Activated CD4-positive, alpha-beta memory T cell treated with anti-CD3 and anti-CD28 coated beads, Interleukin-2, amount 10 ng/mL, durations not matched to agents 7 days and 5 days (primary cell): ENCODE measurements around the gene ARHGEF19. TPM values are rescaled to one million over a fixed set of nuclear protein-coding genes. Genes with fewer than 3 reads are reported as not detected.

ENCODE experiments used
- CTCF ChIA-PET: fragments of 350-600 bp; sonication (Branson Sonifier 250); formaldehyde crosslinking; loops from one replicate; lab custom pipeline; 2021; ENCODE audit warnings: antibody characterized with exemption, inconsistent platforms; lab: Charles Lee
- POLR2A ChIA-PET: fragments of 350-600 bp; sonication (Branson Sonifier 250); formaldehyde crosslinking; loops from one replicate; lab custom pipeline; 2021; ENCODE audit warnings: antibody characterized with exemption; lab: Charles Lee
- DNase-seq: peaks from one replicate; pipeline ENCODE4 v3.0.0-alpha.2; 2020
- H3K27ac Mint-ChIP-seq: one replicate; pipeline ENCODE4 v1.8.0; 2021; ENCODE audit warnings: mild to moderate bottlenecking, mixed read lengths
- H3K27me3 Mint-ChIP-seq: one replicate; pipeline ENCODE4 v1.8.0; 2021; ENCODE audit warnings: mixed read lengths
- H3K36me3 Mint-ChIP-seq: one replicate; pipeline ENCODE4 v1.8.0; 2021; ENCODE audit warnings: low read depth, mixed read lengths
- H3K4me1 Mint-ChIP-seq: one replicate; pipeline ENCODE4 v1.8.0; 2021; ENCODE audit warnings: mixed read lengths
- H3K4me3 Mint-ChIP-seq: one replicate; pipeline ENCODE4 v1.8.0; 2021; ENCODE audit warnings: mild to moderate bottlenecking, mixed read lengths
- H3K9me3 Mint-ChIP-seq: one replicate; pipeline ENCODE4 v1.8.0; 2021; ENCODE audit warnings: mixed read lengths
- total RNA-seq, 2 experiments: library from RNA; stranded (reverse); gene quantifications; one replicate each; pipeline ENCODE4 v1.2.3, GENCODE V29; 2021

The ARHGEF19 gene
- total RNA-seq, 2 experiments from 2014 or later: 6.9 to 7.6 TPM

DNA sequence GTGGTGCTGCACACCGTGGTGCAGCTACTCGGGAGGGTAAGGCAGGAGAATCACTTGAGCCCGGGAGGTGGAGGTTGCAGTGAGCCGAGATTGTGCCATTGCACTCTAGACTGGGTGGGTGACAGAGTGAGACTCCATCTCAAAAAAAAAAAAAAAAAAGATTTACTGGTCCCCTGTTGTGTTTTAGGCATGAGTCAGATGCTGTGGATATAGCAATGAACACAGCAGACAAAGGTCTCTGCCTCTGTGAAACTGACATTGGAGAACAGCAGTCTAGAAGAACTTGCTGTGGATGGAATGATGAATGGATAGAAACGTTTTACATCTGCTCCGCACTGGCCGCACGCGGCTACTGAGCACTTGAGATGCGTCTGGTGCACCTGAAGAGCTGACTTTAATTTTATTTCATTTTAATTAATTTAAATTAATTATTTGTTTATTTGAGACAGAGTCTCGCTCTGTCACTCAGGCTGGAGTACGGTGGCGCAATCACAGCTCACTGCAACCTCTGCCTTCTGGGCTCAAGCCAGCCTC lies 32.1 kb downstream of the ARHGEF19 start:
- POLR2A ChIA-PET: no interaction called here
- no peak for DNase-seq
- no peaks in the 10 kb centered on the region for H3K4me1 Mint-ChIP-seq
- H3K9me3 Mint-ChIP-seq: no peaks in the 10 kb centered on the region
- H3K36me3 Mint-ChIP-seq: no peaks in the 10 kb centered on the region
- H3K27me3 Mint-ChIP-seq: peaks cover 3% of the 10 kb centered on the region
- H3K4me3 Mint-ChIP-seq: no peak overlapping the region
- H3K27ac Mint-ChIP-seq: no peak overlapping the region
- CTCF ChIA-PET: no interaction called here

DNA sequence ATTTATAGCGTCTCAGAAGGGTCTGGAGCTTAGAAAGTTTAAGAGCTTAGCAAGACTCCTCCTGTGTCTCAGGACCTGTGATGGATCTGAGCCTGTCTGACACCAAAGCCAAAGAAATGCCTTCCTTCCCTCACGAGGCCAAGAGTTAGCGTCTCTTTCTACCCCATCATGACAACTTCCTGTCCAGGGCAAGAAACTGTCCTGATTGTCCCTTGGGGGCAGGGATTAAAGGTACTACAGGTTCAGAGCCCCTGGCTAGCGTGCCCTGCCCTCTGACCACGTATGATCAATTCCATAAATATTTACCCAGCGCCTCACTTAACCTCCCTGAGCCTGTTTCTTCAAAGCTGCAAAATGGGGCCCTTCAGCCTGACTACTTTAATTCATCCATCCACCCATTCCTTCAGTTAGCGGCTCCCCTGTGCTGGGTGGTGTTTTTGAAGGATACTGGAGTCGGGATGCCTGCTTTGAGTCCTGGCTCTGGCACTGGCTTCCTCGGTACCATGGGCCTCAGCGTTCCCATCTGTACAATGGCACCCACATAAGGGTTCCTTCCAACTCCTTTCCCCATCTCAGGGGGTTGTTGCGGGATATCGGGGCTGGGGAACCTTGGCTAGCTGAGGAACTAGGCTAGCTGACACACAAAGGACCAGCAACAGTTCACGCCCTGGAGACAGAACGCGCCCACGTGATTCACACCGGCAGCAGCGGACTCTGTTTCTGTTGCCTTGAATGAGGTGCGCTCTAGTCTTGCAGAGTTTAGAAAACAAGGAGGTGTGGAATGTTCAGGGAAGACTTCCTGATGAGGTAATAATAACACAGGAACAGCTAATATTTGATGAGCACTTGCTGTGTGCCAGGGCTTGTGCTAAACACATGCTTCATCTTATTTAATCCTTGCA lies 33.6 kb downstream of the ARHGEF19 start:
- H3K4me1 Mint-ChIP-seq: no peaks in the 10 kb centered on the region
- DNase-seq: no peak
- ChIA-PET CTCF (no interaction called here), POLR2A (no interaction called here)
- H3K27me3 Mint-ChIP-seq: peaks cover 3% of the 10 kb centered on the region
- H3K4me3 Mint-ChIP-seq: no peak overlapping the region
- no peaks in the 10 kb centered on the region for H3K36me3 Mint-ChIP-seq
- no peak overlapping the region for H3K27ac Mint-ChIP-seq
- no peaks in the 10 kb centered on the region for H3K9me3 Mint-ChIP-seq

DNA sequence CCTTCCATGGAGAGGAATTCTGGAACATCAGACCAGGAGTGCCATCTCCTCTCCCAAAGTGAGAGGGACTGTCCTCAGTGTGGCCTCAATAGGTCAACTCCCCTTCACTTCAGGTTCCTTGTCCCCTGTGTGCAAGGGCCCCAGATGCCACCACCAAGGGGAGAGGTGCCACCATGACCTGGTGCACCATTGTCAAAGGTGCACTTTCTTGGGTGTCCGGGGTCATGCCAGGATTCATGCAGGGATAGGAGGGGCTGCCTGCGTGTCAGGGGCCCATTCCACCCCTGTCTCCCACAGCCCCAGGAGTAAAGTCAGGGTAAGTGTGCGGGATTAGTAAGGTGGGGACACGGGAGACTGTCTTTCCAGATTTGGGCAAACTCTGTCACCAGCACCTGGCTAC lies 35.1 kb downstream of the ARHGEF19 start:
- Mint-ChIP-seq H3K9me3 (no peaks in the 10 kb centered on the region), H3K36me3 (no peaks in the 10 kb centered on the region), H3K4me3 (no peak overlapping the region), H3K4me1 (no peaks in the 10 kb centered on the region), H3K27me3 (peaks cover 3% of the 10 kb centered on the region), H3K27ac (no peak overlapping the region)
- POLR2A ChIA-PET: no interaction called here
- CTCF ChIA-PET: no interaction called here
- no peak for DNase-seq

DNA sequence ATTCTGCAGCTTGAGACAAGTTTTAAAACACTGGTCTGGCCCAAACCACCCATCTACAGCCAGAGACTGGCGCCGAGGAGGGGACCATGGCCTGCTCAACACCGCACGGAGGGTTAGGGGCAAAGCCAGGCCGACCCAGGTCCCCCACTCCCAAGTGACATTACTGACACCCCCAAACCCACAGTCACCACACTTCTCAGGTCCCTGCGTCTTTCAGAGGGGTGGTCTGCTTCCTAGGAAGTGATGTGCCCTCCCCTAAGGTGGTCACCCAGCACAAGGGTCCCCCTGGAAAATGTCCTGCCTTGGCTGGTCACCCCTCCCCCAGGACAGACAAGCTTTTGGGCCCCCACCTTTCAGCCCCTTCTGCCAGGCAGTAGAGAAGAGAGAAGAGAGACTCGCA lies 35.8 kb downstream of the ARHGEF19 start:
- ChIA-PET POLR2A (no interaction called here), CTCF (no interaction called here)
- H3K27ac Mint-ChIP-seq: no peak overlapping the region
- no peak for DNase-seq
- H3K9me3 Mint-ChIP-seq: no peaks in the 10 kb centered on the region
- H3K4me3 Mint-ChIP-seq: no peak overlapping the region
- H3K36me3 Mint-ChIP-seq: no peaks in the 10 kb centered on the region
- no peaks in the 10 kb centered on the region for H3K4me1 Mint-ChIP-seq
- peaks cover 3% of the 10 kb centered on the region for H3K27me3 Mint-ChIP-seq

DNA sequence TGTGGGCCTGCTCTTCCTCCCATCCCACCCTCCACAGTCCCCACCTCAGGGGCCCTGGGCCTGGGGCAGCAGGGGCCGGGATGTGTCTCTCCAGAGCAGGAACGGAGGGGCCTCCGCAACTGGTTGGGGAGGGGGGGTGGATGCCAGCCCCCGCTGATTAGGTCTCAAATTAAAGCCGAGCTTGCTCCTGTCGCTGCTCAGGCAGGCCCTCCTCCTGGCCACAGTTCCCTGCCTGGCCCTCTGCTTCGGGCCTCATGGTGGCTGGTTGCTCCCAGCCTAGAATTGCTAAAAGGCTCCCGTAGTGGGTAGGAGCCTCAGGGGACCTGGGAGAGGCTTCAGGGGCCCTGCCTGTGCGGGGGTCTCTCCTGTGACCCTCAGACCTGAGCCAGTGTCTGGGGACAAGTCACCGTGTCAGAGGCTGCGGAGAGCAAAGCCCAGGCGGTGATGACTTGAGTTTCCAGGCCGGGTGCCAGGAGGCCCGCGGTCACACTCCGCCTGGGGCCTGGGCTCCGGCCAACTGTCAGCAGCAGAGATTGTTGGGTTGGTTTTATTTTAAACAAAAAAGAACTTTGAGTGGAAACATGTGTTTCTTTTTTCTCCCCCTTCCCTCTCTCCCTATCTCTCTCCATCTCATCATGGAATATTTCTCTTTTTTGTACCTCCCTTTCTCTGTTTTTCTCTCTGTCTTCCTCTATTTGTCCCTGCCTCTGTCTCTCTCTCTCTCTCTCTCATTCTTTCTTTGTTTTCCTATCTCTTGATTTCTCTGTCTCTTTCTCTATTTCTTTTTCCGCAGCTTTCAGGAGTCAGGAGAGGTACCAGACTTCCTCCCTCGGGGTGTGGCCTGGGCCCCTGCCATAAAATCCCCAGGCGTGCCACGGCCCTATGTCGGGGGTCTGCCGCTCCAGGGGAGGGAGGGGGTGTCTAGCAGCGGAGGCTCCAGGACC lies 36.6 kb downstream of the ARHGEF19 start:
- Mint-ChIP-seq H3K27me3 (peaks cover 6% of the 10 kb centered on the region), H3K36me3 (no peaks in the 10 kb centered on the region), H3K4me3 (no peak overlapping the region), H3K4me1 (no peaks in the 10 kb centered on the region), H3K9me3 (no peaks in the 10 kb centered on the region), H3K27ac (no peak overlapping the region)
- DNase-seq: no peak
- CTCF ChIA-PET: interaction anchor here (0.5 kb wide), 1 partner anchor 164 kb away, joined by 3 read pairs; no protein-coding TSS in a partner anchor
- POLR2A ChIA-PET: no interaction called here

DNA sequence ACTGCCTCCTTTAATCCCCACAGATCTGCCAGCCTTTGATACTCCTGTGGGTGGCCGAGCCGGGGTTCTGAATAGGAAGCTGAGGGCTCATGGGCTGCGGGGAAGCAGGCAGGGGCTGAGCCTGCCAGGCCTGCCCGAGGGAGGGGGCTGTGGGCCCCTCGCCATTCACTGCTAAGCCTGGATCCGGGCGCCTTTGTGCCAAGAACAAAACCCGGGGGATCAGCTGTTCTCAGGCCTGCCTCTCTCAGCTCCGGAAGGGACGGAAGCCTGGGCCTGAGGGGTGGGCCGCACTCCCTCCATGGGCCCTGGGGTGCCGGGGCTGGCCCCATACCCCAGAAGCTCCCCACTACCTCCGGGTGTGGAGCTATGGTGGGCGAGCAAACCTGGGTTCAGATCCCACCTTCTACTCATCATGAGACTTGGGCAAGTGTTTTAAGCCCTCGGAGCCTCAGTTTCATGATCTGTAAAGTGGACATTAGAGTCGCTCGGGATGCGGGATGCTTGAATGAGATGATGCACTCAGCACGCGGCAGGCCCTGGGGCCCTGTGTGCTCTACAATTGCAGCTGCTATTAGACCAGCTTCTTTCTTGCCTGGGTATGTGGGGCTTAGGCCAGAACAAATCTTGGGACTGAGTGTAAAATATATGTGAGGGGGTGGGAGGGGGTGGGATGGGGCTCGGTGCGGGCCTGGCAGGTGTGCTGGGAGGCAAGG lies 37.4 kb downstream of the ARHGEF19 start:
- POLR2A ChIA-PET: no interaction called here
- CTCF ChIA-PET: interaction anchor here (0.5 kb wide), 1 partner anchor 165 kb away, joined by 3 read pairs; no protein-coding TSS in a partner anchor
- no peak overlapping the region for H3K27ac Mint-ChIP-seq
- DNase-seq: no peak
- no peaks in the 10 kb centered on the region for H3K36me3 Mint-ChIP-seq
- H3K9me3 Mint-ChIP-seq: no peaks in the 10 kb centered on the region
- peaks cover 6% of the 10 kb centered on the region for H3K27me3 Mint-ChIP-seq
- no peaks in the 10 kb centered on the region for H3K4me1 Mint-ChIP-seq
- no peak overlapping the region for H3K4me3 Mint-ChIP-seq

DNA sequence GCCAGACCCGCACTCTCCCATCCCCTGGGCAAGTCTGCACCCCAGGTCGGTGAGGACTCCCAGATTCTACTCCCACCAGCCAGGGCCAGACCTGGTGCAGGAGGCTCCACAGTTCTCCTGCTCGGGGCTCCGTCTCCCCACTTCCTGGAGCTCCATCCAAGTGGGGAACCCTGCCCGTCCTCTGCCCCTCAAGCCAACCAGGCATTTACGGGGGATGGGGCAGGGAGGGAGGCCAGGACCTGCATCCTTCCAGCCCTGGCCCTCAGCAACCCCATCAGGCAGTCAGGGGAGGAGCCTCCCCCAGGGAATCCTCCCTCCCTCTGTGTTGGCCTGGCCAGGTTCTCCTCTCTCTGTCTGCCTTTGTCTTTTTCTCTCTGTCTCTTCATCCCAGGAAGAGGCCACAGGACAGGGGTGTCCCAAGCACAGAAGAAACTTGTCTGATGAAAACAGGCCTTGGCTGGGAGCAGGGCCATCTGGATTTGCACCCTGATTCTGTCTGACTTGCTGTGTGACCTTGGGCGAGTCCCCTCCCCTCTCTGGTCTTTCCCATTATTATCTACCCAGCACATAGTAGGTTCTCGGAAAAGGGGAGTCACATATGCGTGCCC lies 38.1 kb downstream of the ARHGEF19 start:
- Mint-ChIP-seq H3K27ac (no peak overlapping the region), H3K9me3 (no peaks in the 10 kb centered on the region), H3K4me1 (peaks cover 1% of the 10 kb centered on the region), H3K4me3 (no peak overlapping the region), H3K27me3 (peaks cover 7% of the 10 kb centered on the region), H3K36me3 (no peaks in the 10 kb centered on the region)
- no peak for DNase-seq
- CTCF ChIA-PET: no interaction called here
- POLR2A ChIA-PET: no interaction called here

DNA sequence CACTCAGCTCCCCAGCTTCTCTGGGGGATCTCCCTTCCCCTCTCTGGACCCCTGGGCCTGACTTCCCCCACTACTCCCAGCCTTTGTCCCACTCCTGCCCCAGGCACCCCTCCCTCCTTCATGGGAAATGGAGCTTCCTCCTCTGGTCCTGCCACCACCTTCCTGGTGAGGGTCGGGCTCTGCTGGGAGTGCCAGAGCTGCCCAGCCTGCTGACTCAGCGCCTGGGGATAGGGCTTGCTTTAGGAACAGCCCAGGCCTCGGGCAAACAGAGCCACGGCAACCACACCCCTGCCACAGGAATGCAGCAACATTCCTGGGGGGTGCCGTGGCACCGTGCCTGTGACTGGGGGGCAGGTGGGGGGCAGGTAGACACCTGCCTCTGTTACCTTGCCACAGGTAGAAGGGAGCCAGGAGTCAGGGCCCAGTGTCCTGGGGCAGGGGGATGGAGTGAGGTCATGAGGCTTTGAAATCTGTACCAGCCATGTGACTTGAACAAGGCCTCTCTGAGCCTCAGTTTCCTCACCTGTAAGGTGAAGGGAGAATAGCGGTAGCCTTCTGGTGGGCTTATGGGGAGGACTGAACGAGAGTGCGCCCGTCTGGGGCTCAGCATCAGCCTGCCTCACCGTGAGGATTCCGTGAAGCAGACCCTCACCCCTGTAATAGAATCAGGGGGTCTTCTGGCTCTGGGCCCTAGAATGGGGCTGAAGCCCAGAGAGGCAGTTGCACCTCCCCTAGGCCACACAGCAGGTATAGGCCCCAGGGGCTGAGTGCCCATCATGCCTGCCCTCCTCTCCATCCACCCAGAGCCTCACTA lies 38.8 kb downstream of the ARHGEF19 start:
- Mint-ChIP-seq H3K4me3 (no peak overlapping the region), H3K4me1 (peaks cover 7% of the 10 kb centered on the region), H3K36me3 (no peaks in the 10 kb centered on the region), H3K27ac (no peak overlapping the region), H3K27me3 (peaks cover 10% of the 10 kb centered on the region), H3K9me3 (no peaks in the 10 kb centered on the region)
- ChIA-PET POLR2A (no interaction called here), CTCF (no interaction called here)
- DNase-seq: no peak

DNA sequence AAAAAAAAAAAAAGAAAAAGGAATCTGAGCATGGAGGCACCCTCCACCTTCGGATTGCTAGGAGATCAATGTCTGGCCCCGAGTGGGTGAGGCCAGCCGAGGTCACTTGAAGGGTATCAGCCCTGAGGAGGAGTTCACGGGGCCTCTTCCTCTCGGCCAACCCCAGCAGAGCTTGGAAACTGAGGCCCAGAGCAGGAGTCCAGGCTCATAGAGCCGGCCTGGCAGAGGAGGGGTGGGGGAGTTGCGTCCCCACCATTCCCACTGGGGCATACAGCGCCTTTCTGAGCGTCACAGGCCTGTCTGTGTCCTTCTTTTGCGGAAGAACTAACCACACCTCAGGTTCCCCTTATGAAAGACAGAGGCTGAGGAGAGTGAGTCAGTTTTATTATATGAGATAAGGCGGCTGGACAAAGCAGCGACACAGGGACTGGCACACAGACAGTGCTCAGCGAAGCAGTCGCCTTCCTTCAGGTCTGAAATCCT lies 39.4 kb downstream of the ARHGEF19 start:
- ChIA-PET CTCF (no interaction called here), POLR2A (no interaction called here)
- no peaks in the 10 kb centered on the region for H3K9me3 Mint-ChIP-seq
- H3K36me3 Mint-ChIP-seq: no peaks in the 10 kb centered on the region
- H3K27me3 Mint-ChIP-seq: peaks cover 10% of the 10 kb centered on the region
- H3K4me1 Mint-ChIP-seq: peaks cover 13% of the 10 kb centered on the region
- no peak for DNase-seq
- no peak overlapping the region for H3K27ac Mint-ChIP-seq
- no peak overlapping the region for H3K4me3 Mint-ChIP-seq

DNA sequence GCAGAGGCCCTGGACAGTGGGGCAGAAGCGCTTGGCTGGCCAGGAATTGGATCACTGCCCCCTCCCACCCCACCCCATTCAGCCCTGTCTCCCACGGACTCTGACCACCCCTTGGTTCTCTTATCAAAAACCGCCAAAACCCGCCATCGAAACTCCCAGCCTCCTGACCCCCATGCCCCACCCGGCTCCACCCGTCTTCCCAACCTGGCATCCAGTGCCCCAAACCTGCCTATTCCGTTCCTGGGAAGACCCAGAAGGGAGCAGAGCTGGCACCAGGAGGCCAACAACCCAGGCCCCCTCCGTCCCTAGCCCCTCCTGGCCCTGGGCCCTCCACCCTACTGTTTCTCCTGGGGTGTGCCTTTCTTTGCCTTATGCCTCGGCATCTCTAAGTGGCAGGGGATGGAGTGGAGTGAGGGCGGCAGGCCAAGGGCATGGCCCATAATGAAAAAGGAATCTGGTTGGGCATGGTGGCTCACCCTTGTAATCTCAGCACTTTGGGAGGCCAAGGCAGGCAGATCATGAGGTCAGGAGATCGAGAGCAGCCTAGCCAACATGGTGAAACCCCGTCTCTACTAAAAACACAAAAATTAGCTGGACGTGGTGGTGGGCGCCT lies 40.1 kb downstream of the ARHGEF19 start:
- DNase-seq: no peak
- Mint-ChIP-seq H3K4me1 (peaks cover 13% of the 10 kb centered on the region), H3K9me3 (no peaks in the 10 kb centered on the region), H3K4me3 (no peak overlapping the region), H3K27ac (no peak overlapping the region), H3K27me3 (peaks cover 9% of the 10 kb centered on the region), H3K36me3 (no peaks in the 10 kb centered on the region)
- ChIA-PET CTCF (no interaction called here), POLR2A (no interaction called here)

DNA sequence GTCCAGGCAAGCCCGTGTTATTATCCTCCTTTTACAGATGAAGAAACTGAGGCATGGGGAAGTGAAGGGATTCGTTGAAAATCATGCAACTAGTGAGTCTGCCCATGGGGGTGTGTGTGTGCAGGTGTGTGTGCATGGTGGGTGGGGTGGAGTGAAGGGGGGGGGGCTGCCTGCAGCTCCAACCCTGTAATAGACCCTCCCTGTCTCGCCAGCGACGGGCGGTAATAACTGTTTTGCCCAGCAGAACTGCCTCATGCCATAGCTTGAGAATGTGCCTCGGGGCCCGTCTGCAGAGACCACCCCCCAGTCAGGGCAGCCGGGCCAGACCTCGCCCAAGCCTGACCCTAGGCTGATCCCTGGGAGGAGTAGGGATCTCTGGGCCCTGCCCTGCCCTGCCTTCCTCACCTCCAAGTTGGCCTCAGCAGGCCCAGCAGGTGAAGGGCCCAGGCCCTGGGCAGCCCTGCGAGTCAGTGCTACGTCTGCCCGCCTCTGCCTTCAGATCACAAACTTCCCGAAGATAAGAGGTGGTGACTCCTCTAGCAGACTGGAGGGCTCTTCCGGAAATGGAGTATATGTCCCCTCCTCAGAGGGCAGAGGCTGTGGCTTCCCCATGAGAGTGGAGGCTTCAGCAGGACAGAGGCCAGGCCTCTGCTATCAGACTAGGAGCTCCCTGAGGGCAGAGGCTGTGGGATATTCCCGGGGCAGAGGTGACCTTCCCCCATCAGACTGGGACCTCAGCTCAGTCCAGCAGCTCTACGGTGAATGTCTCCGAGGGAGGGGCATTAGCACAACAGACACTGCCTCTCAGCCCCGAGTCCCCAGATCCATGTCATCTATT lies 40.9 kb downstream of the ARHGEF19 start:
- ChIA-PET CTCF (no interaction called here), POLR2A (no interaction called here)
- no peak overlapping the region for H3K4me3 Mint-ChIP-seq
- no peaks in the 10 kb centered on the region for H3K9me3 Mint-ChIP-seq
- H3K27ac Mint-ChIP-seq: no peak overlapping the region
- H3K36me3 Mint-ChIP-seq: no peaks in the 10 kb centered on the region
- peaks cover 7% of the 10 kb centered on the region for H3K27me3 Mint-ChIP-seq
- no peak for DNase-seq
- H3K4me1 Mint-ChIP-seq: peaks cover 13% of the 10 kb centered on the region
